C1 segment of cervical spinal cord (tissue), 14 donors: Measurements from ENCODE around the gene SCAMP5.

Source experiments
- DNase-seq, 14 donors: peaks; one replicate each; lab custom pipeline; 2025; lab: John Stamatoyannopoulos, UW

Gene SCAMP5

DNA sequence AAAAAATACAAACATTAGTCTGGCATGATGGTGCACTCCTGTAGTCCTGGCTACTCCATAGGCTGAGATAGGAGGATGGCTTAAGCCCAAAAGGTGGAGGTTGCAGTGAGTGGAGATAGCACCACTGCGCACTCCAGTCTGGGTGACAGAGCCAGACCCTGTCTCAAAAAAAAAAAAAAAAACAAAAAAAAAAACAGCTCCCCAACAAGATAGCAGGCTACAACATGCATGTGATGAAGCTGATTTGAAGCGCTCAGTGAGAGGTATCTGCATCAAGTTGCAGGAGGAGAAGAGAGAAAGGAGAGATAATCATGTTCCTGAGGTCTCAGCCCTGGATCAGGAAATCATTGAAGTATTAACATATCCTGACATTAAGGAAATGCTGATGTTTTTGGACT lies 27.4 kb downstream of the SCAMP5 start:
- no peak for DNase-seq

DNA sequence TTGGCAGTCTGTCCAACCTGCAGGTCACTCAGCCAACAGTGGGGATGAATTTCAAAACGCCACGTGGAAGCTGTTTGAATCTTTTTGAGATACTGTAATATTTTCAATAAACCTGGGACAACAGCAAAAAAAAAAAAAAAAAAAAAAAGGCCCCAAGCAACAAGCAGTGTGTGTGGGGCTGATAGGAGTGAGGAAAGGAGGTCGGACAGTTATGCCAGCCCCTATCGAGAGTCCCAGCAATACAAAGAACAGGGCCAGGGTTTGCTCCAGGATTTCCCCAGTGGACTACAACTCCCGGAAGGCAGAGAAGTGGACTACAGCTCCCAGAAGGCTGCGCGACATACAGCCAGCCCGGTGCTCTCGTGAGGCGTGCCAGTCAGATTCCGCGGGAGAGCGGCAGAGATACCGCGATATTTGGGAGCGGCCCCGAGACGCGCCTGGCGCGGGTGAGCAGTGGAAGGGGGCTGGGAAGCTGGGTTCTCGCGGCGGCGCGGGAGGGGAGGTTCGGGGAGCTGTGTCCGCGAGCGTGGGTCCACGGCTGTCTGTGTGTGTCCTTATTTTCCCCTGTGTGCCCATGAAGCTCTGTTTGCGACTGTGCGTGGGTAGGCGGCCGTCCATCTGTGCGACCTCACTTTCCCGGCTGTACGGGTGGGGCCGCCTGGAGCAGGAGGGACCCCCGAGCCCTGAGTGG lies 28.0 kb downstream of the SCAMP5 start, which contains the start of gene PPCDC:
PPCDC (plus strand) TSS at position 410 of the 691 bp plus-strand sequence. CDS start 4,729 bp downstream, outside the sequence.
- peak; percentile 65 to 95 (median 91) for DNase-seq

DNA sequence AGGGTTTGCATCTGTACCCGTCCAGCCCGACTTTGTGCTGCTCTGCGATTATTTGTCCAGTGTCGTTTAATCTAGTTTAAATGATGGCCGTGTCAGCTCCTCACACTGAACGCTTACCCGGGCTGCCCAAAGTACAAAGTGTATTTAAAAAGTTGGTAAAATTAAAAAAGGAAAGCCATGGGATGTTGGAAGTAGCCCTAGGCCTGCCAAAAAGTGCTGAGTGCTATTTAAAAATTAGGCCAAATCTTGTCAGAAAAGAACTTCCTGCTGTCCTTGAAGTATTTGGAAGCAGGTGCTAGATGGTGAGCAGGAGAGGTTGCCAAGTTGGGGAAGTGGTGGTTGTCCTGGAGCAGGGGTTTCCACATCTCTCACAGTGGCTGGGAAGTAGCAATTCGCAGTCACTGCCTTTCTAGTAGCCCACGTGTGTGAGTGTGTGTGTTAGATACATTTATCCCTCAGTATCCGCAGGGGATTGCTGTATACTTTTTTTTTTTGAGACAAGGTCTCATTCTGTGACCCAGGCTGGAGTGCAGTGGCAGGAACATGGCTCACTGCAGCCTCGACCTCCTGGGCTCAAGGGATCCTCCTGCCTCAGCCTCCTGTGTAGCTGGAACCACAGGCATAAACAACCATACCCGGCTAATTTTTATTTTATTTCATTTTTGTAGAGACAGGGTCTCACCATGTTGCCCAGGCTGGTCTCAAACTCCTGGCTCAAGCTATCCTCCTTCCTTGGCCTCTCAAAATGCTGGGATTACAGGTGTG lies 28.7 kb downstream of the SCAMP5 start:
- DNase-seq, result peak in 6 of 14 donors; percentile 26 to 40 (median 36)

DNA sequence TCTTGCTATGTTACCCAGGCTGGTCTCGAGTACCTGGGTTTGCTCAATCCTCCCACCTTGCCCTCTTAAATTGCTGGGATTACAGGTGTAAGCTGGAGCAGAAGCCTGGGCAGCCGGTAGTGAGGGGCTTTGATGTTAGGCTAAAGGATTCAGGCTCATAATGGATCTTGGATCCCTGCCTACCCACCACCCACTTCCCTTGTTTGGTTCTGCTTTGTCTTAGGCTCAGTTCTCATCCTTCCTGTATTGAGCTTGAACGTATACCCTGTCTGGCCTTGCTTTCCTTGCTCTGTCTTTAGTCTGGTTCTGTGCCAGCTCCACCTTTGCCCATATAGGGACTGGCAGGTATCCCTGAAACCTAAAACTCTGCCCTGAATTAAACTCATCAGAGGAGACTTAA lies 29.7 kb downstream of the SCAMP5 start:
- DNase-seq, result peak in 1 of 14 donors; percentile 9

DNA sequence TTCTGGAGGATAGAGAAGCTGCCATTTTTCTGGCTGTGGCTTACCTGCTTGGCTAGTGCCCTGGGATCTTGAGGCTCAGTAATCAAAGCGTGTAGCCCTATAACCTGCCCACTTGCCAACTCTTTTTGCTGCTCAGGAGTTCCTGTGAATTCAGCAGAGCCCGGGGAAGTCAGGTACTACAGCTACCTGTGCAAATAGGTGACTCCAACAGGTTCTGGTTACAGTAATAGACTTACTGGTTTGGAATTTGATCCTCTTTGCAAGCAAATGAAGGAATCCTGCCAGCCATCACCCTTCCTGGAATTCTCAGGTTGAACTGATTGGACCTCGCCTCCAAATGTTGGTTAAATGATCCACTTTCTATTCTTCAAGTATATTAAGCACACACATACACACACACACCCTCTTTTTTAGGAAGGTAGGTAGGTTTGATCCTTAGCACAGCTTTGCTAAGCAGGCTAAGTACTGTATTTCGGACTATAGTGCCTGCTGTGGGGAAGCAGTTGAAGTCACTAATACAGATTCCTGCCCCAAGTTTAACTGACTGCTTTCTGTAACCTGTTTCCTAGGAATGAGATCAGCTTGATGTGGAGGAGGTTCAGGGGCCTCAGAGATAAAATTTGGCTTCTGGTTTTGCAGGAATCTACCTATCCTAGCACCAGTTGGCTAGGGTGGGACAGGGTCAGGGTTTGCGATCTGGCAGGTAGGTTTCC lies 30.3 kb downstream of the SCAMP5 start:
- DNase-seq, result no peak

DNA sequence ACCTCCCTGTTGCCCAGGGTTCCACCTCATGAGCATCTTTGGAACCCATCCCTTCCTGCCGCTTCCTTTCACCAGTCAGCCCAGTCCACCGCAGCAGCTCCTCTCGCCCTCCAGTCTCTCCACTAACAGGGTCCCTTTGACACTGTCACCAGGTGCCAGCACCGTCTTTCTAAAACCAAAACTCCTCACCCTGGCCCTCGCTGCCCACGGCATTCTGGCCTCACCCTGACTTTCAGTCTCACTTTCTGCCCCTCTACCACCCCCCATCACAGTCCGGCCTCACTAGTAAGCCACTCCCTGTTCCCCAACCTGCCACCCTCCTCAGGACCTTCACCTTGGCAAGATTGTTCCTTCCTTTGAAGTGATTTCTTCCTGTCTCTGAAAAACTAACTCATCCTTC lies 32.2 kb downstream of the SCAMP5 start:
- DNase-seq, result no peak

DNA sequence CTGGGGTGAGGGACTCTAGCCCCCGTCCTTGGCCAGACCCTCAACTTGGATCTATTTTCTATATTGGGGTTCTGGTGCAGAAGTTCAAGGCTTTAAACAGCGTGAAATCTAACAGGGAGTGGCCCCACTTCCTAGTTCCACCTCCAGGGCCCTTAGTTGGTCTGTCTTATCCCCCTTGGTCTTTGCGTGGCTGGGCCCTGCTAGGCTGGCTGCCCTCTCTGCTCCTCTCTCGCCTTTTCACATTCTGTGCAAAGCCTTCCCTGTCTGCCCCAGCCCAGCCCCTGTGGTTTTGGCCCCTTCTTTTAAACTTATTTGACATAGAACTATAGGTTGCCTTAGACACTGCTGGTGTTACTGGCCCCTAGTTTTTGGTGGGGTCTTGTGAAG lies 33.6 kb downstream of the SCAMP5 start:
- no peak for DNase-seq

DNA sequence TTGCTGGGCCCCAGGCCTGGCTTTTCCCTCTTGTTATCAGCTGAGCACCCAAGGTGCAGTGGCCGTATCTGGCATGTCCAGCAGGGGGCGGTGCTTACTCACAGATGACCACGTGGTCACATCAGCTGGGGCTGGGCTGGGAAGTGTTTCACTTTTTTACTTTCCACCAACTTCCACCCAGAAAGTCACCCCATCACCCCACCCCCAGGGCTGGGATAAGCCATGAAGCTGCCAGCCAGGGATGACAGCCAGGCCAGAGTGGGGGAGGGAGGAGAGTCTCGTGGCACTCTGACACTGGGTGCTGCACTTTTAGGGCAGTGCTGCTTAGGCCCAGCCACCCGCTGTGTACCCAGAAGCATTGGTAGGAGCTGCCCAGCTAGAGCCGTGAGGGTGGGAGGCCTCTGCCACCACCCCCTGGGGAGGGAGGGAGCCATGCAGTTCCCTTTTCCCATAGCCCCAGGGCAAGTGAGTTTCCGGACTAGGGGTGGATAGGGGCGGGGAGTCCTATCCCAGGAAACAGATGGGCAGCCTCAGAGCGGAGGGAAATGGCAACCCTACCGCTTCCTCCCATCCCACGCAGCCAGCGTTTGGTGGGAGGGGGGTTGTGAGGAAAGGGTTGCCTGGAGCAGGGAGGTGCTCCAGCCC lies 34.1 kb downstream of the SCAMP5 start:
- peak; percentile 23 to 89 (median 83) for DNase-seq

DNA sequence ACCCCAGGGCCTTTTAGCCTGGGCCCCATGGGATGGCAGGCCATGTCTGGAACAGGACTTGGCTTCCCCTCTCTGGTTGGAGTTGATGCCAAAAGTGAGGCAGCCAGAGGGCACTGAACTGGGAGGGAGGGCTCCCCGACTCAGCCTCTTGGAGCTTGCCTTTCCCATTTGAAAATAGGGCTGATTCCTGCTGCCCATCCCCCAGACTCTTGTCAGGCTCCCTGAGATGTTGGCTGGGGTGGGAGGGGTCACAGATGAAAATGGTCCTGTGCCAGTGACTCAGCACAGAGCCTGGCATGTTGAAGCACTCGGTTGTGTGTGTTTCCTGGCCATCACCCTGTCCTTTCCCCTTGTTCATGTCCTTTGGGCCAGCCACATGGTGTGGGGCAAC lies 34.7 kb downstream of the SCAMP5 start:
- DNase-seq, result peak in 3 of 14 donors; percentile 20 to 54 (median 54)

DNA sequence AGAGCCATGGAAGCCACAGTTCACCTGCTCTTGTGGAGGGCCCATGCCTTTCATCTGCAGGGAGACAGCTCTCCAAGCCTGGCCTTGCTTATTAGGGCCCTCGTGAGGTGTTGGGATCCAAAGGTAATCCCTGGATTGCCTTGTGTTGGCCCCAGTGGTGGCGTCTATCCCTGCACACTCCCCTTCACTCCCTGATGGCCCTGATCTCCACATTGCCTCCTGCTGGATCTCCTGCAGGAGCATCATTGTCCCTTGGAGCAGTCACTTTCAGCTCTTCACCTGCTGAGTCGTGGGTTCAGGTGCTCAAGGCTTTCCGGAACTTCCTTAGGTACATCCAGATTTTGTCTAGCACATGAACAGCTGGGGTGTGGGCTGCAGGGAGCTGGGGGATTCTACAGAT lies 35.1 kb downstream of the SCAMP5 start:
- peak in 1 of 14 donors; percentile 42 for DNase-seq

DNA sequence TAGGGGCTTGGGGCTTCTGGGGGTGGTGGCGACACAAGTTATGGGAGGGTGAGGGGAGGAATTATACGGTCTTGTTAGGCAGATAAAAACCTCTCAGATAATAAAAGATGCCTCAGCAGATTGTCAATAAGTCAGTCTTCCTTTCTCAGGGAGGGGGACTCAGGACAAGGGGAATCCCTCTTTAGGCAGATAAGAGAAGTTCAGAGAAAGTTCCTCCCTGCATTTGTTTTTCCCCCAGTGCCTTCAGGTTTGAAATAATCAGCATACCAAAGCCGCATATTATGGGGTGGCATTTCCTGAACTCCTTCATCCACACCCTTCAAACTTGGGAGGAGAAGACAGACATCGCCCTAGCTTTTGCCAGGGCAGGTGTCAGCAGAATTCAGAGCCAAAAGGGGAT lies 36.5 kb downstream of the SCAMP5 start:
- DNase-seq, result no peak

DNA sequence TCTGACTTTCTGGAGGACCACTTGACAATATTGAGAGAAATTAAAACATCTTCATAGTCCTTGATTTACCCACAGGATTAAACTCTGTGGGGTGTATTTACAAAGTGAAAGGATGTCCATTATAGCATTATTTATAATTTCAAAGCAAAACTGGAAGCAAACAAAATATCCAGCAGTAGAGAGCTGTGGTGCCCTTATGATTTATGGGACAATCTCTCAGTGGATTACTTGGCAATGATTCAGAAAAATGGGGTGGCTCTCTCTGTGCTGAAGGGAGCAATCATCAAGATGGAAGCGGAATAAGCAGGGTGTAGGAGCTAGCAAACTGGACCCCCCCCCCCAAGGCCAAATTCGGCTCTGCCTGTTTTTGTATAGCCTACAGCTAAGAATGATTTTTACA lies 37.0 kb downstream of the SCAMP5 start:
- DNase-seq, result no peak

DNA sequence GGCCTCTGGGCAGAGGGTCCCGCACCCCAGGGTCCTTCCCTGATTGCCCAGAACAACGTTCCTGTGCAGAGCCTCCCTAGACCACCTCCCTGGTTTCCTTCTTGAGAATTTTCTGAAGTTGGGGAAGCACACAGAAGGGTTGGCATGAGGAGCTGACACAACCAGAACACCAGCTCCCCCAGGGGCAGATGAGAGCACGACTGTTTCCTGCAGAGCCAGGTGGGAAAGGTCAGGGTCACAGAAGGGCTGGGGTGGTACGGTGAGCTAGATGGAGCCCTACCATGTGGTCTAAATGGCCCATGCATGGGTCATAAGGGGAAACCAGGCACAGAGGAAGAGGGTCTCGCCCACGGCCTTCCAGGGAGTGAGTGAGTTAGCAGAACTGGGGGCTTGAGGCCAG lies 38.4 kb downstream of the SCAMP5 start:
- DNase-seq, result no peak

DNA sequence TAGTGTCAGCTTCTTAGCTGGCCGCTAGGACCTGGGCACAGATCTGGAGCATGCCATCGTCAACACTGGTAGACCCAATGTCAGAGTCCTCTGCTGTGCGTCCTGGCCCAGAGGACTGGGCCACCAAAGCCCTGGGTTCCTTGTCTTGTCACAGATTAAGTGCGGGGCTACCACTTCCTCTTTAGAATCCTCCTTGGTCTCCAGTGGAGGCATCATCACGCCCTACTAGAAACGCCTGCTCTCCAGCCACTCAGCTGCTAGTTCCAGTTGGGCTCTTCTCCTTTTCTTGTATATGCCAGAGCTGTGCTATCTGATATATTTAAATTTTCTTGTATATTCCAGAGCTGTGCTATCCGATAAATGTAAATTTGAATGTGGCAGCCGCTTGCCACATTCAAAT lies 39.3 kb downstream of the SCAMP5 start:
- DNase-seq, result no peak

DNA sequence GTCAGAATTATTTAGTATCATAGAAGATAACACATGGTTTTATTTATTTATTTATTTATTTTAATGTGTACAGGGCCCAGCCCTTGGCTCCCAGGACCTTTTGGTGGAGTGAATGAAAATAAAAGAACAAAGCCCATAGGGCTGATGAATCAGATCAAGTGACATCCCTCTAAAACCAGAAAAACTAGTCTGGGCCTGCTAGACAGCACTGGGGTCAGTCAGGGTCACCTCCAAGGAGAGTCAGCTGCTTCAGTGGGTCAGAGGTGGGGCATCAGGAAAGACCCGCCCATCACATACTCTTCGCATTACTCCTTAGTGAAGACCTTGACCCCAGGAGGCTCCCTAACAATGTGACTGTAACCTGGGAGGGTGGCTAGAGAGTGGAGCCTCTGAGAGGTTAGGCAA lies 40.9 kb downstream of the SCAMP5 start:
- no peak for DNase-seq

DNA sequence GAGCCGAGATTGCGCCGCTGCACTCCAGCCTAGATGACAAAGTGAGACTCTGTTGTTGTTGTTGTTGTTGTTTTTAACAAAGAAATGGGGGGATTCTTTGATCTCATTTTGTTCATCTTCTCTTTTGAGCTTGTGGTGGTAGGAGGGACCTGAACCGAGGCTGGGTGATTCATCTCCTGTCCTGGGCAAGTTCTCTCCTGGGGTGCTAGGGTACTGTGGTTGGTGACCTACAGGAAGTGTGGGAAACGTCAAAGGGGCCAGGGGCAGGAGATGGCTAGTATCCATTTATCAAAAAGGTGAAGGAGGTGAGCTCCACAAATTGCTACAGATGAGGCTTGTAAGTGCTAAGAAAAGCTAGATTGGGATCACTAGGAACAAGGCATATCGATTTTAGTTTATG lies 42.3 kb downstream of the SCAMP5 start:
- no peak for DNase-seq

DNA sequence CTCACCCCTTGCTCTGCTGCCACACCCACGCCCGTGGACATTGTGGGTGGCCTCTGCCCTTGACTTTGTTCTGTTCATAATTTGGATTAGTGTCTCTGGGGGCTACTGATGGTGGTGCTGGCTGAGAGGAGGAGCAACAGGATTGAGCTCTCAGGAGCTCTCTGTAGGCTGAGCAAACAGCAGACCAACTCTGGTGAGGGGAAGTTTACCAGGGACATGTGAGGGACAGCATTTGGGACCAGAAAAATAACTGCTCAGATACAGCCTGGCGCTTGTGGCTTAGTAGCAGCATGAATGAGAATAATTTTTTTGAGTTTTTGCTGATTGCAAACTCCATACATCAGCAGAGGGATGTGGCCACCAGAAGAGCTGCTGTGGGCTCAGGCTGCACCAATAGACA lies 42.9 kb downstream of the SCAMP5 start:
- no peak for DNase-seq

DNA sequence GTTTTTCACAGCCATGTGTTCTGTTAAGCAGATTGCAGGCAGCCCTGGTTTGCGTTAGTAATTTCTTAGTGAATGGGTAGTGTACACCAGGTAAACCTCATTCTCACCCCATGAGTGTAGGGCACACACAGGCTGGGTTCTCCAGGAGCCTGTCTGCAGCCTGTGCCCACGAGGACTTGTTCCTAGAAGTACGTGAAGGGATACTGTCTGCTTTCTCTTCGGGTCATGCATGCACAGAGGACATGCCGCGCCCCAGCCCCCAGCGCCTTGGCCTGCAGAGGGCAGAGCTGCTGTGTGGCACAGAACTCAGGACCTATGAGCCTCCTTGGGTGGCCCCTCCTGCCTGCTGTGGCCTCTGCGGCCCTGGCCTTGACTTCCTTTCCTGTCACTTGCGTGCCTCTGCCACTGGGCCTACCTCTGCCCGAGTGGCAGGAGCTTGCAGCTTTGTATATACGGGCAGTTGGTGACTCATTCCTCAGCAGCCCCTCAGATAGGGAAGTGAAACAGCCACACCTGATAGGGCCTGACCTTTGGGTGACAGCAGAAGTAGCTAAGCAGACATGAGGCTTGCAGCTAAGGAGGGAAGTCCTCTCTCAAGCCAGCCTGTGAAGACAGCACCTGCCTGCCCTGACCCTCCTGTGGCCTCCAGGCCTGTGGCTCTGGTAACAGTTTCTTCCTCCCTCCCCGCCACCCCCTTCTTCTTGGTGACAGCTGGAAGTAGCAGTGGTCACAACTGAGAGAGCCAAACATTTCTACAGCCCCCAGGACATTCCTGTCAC lies 47.6 kb downstream of the SCAMP5 start:
- peak in 11 of 14 donors; percentile 25 to 83 (median 62) for DNase-seq

DNA sequence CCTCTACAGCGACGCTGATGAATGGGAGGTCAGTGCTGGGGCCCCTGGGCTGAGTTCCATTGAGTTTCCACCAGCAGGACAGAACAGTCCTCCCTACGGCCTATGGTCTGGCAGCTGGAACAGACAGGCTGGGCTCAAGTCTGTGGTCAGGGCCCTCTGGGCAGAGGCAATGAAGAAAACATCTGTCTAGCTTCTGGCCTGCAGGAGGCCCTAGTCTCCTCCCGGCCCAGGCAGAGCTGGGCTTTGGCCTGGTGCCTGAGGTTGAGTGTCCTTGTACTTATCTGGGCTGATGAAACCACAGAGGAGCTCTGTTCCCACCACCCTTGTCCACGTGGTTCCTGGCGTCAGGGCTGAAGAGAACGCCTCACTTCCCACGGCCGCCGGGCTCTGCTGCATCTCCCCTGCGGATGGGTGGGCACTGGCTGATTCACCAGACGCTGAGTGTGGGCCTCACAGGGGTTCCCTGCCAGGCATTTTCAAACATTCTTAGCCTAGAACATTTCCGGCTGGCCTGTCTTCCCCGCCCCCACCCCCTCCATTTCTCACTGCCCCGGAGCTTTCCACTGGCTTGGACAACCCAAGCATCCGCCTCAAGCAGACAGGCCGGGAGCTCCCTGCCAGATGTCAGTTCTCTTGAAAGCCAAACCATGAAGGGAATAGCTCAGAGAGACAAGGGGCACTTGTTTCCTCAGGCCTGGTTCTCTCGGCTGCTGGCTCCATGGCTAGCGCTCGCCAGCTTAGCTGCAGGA lies 48.3 kb downstream of the SCAMP5 start:
- DNase-seq, result peak in 13 of 14 donors; percentile 46 to 97 (median 87)

DNA sequence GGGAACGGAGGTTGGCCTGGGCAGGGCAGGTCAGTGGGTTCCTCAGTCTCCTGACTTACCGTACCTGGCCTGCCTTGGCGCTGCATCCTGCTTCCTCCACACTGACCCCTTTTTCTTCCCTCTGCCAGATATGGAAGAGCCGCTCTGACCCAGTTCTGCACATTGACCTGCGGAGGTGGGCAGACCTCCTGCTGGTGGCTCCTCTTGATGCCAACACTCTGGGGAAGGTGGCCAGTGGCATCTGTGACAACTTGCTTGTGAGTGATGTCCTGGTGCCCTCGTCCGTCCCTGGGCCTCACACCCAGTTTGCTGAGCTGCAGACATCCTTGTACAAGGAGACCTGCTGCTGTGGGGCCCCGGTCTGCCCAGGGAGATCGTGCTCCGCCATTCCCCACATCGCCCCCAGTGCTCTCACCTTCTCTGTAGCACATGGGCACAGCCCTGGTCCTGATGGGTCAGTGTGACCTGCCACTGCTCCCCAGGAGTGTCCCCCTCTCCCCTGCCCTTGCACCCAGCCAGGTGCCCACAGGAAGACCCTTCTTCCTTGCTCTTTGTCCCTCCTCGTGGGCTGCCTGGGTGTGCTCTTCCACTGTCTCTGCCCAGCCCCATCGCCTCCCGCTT lies 49.0 kb downstream of the SCAMP5 start:
- no peak for DNase-seq
